ENCODE results near the gene MCM5.
"Not testable (repeated sequence)": the region's sequence is repeated elsewhere in the genome, so short reads cannot be mapped to it uniquely, and the experiment has no call there.

MCM5 gene

DNA sequence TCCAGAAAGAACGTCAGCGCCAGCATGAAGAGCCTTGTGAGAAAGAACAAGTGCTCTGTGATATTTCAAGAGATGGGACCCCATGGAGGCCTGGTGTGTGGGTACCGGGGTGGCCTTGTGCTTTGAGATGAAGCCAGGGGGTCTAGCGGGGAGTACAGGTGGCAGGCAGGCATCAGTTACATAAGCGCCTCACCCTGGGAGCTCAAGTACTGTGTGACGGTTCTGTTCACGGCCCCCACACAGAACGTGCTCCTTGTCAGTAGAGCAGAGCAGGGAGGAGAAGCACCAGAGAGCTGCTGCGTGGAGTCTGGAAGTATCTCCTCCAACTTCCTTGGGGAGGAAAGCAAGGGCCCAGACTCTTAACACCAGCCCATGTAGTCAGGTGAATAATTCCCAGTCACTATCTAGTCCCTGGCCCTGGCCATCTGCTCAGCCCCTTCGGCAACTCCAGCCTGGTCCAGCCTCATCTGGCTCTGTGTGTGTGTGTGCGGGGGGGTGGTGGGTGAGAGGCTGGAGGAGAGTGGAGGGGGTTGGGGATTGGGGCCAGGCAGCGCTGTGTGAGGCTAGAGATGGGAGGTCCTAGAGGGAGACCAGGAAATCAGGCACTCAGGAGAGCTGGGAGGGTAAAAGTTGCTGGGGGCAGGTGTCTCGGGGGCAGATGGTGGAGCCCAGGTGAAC, 32.4 kb downstream of the MCM5 start:
- DNase-seq (ENCODE audit: low spot score): no peak

DNA sequence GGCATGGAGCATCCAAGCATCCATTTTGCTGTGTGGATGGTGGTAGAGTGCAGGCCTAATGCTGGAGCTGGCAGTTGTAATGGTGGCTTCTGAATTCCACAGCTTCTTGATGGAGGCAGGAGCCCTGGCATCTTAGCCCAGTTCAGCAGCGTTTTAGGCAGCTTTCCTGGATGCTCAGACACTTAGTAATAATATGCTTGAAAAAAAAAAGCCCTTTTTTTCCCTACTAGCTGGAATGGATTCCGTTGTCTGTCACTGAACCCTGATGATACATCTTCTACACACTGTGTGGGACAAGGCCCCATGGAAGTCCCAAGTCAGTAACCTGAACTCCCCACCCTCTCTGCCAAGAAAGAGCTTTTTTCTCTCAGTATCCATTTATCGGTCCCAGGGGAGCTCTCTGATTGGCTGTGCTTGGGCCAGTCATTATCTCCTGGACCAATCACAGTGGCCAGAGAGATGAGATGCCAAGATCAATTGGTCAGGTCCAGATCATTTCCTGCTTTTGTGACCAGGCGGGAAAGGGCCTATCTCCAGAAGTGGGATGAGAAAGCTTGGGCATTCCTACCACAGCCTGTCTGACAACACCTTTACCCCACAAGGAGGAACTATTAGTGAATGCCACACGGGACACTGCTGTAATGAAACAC, 34.2 kb downstream of the MCM5 start:
- DNase-seq (ENCODE audit: low spot score): no peak

DNA sequence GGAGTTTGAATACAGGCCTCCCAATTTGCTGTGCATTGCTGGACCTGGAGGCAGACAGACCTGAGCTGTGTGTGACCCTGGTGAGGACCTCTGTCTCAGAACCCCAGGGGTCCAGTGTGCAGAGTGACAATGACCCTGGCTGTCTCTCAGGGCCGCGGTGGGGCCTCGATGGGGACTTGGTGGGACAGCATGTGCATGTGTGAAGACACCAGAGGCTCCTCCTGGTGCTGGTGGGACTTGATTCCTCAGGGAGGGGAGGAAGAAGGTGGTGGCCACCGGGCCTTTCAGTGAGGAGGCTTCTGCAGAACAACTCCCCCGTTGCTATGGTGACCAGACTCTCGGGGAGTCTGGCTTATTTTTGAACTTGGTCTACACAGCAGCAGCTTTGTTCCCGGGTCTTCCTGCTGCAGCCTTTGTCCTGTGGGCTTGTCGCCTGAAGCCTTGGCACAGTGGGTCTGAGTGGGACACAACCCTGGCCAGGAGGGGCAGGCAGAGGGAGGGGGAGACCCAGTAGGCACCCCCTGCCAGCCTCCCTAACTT, 35.3 kb downstream of the MCM5 start:
- DNase-seq (ENCODE audit: low spot score): no peak

DNA sequence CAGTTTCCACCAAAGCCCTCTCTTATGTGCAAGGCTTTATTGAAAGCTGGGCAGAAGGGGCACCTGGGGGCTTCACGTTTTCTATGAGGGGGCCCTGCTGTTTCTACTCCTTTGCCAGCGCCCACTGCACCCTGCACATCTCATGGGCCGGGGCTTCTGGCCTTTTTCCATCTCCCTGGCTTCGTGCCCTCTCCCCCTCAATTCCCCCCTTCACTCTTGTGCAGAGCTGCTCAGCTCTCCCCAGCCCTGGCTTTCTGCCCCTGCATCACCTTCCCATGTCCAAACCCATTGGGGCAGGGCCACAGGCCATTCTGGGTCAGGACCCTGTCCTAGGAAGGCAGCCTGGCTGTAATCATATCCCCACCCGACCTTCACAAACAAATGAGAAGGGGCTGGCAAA, 36.5 kb downstream of the MCM5 start:
- no peak for DNase-seq (ENCODE audit: low spot score)

DNA sequence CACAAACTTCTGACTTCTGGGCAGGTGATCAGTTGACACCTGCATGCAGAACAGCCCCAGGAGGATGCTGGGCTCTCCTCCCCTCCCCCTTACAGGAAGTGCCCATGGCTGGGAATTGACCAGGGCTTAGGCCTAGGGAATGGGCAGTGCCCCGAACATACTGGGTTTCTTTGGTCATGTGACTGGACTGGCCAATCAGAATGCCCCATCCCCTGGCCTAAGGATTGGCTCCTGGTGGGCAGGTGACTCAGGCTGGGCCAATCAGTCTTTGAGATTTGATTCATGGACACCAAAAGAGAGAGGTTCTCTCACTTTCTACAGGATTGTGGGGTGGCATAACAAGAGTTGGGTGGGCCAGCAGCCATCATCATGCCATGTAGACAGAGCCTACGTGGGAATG, 37.1 kb downstream of the MCM5 start:
- peak; percentile 81 for DNase-seq (ENCODE audit: low spot score)

DNA sequence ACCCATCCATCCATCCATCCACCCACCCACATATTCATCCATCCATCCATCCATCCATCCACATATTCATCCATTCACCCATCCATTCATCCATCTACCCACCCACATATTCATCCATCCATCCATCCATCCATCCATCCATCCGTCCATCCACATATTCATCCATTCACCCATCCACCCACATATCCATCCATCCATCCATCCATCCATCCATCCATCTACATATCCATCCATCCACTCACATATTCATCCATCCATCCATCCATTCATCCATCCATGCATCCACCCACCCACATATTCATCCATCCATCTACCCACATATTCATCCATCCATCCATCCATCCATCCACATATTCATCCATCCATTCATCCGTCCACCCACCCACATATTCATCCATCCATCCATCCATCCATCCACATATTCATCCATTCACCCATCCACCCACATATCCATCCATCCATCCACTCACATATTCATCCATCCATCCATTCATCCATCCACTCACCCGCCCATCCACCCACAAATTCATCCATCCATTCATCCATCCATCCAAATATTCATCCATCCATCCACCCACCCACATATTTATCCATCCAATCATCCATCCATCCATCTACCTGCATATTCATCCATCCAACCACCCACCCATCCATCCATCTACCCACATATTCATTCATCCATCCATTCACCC, 38.9 kb downstream of the MCM5 start:
- DNase-seq (ENCODE audit: low spot score): not testable (repeated sequence)

DNA sequence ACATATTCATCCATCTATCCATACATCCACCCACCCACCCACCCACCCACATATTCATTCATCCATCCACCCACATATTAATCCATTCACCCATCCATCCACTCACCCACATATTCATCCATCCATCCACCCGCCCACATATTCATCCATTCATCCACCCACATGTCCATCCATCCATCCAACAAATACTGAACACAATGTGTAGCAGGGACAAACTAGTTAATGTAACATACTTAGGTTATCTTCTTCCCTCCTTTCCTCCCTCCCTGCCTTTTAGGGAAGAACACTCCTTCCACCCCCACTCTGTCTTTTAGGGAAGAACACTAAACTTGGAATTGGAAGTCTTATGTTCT, 39.4 kb downstream of the MCM5 start:
- DNase-seq (ENCODE audit: low spot score): no peak

DNA sequence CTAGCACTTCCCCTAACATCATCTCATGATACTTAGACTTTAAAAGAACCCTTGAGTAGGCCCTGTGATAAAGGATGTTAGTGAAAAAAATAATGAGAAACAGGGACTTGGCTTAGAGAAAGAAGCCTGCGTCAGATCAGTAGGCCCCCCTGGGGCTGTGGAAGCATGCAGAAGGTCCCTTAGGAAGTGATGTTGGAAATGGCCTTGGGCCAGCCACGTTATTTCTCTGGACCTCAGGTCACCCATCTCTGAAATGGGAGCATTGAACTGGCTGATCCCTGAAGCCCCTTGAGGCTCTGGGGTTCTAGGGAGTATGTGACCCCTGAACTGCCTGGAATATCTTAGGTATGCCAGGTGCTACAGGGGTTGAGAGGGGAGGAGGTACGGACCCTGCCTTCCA, 40.2 kb downstream of the MCM5 start:
- no peak for DNase-seq (ENCODE audit: low spot score)

DNA sequence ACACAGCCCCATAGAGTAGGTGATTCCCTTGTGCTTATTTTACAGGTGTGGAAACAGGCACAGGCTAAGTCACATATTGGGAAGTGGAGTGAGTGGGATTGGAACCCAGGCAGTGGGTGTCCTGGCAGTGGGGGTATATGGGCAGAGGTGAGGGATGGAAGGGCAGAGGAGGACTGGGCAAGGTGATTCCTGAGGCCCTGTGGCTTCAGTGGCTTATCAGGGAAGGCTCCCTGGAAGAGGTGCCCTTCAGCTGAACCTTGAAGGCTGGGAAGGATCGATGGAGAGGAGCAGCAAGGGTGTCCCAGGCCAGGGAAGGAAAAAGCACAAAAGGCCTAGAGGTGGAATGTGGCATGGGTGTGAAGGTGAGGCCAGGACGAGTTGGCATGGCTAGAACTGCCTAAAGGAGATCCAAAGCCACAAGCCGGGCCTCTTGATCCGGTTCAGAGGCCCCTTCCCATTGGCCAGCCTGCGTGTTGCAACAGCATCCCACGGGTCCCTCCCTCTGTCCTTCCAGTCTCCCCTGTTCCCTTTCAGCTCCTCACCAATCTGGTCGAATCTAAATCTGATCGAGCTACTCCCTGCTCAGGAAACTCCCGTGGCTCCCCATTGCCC, 41.7 kb downstream of the MCM5 start:
- no peak for DNase-seq (ENCODE audit: low spot score)

DNA sequence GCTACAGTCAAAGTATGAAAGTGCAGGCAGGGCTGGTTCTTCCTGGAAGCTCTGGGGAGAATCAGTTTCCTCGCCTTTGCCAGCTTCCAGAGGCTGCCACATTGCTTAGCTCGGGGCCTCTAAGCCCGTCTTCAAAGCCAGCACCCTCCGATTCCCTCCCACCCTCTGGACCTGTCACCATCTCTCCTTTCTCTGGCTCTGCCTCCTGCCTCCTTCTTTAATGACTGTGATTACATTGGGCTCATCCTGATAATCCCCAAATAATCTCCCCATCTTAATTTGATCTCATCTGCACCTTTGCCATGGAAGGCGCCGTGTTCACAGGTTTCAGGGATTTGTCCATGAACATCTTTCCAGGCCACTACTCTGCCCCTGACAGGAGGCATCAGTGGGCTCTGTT, 42.5 kb downstream of the MCM5 start:
- no peak for DNase-seq (ENCODE audit: low spot score)

DNA sequence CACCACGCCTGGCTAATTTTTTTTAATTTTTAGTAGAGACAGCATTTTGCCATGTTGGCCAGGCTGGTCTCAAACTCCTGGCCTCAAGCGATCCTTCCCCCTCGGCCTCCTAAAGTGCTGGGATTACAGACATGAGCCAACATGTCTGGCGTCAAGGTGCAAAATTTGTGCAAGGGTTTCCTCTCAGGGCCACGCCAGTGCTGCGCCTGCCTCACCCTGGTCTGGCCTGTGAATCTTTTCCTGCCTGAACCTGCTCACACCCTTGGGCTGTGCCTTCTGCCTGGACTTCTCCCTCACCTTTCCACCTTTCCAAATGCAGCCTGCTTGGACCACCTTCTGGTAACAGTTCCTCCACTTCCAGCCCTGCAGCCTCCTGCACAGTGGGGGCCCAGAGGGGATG, 43.4 kb downstream of the MCM5 start:
- no peak for DNase-seq (ENCODE audit: low spot score)

DNA sequence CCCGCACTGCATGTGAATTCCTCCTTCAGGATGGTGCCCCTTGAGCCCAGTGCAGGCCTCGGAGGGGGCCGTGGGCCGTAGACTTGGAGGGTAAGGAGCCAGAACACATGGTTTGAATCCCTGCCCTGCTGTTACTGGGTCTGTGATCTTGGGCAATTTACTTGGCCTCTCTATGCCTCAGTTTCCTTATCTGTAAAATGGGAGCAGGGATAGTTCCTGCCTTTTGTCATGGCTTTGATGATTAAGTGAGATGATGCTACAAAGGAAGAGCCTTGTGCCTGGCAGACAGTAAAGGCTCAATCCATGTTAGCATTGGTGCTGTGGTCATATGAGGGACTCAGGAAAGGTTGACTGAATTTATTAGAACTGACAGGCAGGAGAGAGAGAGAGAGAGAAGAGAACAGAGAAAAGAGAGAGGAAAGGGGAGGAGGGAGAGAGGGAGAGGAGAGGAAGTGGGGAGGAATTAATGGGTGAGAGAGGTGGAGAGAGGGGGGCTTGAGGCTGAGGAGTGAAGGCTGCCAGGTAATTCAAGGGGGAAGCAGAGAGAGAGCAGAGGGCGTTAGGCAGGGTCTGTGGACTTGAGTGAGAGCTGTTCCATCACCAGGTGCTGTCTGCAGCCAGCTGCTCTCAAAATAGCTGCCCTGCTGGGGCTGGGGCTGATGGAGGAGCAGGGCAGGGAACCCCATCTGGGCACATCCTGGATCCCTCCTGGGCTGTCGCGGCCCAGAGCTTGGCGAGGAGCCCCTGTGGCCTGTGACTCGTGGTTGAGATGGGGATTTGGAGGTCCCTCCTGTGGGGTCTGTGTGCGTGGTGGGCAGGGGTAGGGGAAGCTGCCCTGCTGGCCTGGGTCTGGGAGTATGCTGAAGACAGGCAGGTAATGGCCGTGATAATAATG, 44.1 kb downstream of the MCM5 start:
- DNase-seq (ENCODE audit: low spot score): no peak

DNA sequence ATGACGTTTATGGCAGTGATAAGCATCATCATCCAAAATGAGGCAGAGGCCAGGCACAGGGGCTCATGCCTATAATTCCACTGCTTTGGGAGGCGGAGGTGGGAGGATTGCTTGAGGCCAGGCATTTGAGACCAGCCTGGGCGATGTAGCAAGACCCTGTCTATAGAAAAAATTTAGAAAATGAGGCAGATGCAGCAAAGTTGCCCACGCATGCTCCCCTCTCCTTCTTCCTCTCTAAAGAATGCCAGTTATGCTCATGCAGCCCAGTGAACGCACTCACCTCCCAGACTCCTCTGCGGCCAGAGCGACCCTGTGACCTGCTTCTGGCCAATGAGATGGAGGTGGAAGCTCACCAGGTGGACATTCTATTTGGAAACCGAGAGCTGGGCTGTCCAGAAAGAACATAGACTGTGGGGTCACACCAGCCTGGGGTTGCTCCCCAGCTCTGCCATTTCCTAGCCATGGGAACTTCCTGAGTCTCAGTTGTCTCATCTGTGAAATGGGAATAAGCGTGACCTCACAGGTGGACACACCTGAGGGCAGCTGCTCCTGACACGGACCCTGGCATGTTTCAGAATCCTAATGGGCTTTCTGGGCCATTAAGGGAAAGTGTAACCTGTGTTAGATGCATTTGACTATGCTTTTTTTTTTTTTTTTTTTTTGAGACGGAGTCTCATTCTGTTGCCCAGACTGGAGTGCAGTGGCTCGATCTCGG, 44.9 kb downstream of the MCM5 start:
- no peak for DNase-seq (ENCODE audit: low spot score)

DNA sequence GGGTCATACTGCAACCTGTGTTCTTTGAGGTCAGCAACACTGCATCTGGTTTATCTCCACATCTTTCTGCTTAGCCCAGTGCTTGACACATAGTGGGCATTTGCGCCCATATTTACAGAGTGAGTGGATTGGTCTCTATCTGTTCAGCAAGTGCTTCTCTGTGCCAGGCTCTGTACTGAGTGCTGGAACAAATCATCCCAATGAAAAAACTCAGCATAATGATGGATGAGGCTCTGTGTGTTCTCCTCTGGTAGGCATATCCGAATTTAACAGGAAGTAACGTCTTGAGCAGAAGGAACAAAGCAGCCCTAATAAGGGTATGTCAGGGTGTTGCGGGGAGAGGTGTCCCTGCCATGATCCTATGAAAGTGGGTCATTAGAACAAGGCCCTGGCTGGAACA, 46.0 kb downstream of the MCM5 start:
- DNase-seq (ENCODE audit: low spot score): no peak

DNA sequence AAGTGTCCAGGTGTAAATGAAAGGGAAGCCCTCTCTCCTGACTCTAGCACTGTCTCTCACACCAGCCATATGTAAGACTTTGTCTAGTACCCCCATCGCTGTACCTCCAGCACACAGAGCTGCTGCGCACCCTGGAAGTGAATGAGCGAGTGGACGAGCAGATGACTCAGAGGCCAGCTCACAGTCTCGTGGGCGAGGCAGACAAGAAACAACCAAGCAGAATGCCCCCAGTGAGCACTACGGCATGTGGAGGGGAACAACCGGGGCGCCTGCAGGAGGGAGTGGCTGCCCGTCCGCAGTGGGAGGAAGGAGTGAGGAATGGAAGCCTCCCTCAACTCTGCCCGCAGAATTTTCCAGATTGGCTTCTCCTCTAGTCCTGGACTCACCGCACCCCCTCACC, 46.4 kb downstream of the MCM5 start:
- no peak for DNase-seq (ENCODE audit: low spot score)

DNA sequence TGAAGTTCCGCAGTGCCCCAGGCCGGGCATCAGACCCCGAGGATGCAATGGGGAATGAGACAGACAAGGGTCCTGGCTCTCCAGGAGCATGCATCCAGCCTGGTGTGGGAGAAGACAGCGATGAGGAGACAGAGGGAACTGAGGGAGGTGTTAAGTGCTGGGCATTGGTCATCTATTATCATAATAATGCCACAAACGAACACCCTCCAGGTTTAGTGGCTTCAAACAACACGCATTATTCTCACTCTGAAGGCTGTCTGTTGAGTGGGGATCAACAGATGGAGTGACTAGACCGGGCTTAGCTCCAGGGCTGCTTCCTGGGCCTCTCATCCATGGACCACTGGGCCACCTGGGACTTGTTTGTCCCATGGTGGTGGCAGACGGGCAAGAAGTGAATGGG, 48.6 kb downstream of the MCM5 start:
- DNase-seq (ENCODE audit: low spot score): no peak

DNA sequence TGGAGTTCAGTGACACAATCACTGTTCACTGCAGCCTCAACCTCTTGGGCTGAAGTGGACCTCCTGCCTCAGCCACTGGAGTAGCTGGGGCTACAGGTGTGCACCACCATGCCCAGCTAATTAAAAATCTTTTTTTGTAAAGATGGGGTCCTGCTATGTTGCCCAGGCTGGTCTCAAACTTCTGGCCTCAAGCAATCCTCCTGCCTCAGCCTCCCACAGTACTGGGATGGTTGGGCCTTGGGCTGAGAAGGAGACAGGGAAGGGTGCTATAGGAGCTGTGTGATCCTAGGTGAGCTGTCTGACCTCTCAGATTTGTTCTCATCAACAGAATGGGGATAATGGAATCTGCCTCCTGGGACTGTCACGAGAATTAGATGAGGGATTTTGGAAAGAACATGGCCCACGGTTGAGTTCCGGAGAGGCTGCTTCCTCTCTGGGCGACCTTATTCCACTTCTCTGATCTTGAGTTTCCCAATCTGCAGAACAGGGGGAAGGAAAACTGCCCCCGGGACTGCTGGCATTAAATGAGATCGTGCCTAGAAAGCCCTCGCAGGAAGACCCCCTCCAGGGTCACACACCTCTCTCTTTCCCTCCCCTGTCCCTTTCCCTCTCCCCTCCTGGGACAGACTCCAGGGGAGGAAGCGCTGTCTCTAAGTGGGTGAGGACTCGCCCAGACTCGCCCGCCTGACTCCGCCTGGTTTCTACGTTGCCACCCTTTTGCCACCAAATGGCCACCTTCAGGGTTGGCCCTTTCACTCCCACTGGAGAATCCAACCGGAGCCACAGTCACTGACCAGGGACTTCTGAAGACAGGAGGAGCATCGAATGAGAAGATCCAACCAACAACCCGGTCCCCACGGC, 50.1 kb downstream of the MCM5 start:
- no peak for DNase-seq (ENCODE audit: low spot score)

DNA sequence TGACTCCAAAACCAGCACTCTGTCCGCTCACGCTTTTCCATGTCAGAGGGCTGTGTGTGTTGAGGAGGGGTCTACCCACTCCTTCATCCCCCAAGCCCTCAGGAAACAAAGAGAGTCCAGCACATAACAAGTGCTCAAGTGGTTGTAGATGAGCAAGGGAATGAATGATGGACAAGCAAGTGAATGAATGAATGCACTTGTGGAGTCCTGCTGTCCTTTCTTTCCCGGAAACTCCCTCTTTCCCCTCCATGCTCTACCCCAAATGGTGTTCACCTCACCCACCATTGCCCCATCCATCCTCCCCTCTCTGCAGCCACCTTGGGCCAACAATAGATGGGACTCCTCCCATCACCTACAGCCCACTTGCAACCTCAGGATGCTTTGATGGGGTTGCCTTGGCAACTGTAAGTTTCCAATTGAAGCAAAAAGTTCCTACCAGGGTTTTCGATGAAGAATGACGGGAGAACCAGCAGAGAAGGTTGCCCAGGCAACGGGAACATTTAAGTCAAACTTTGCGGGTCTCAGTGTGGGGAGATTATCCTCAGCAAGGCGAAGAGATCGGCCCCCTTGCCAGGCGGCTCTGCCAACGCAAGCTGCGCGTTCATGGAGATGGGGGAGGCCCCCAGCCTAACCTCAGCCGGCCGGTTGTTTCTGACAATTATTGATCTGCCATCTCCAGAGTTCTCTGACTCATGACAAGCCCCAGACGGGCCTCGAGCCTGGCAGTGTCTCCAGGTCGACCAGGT, 51.1 kb downstream of the MCM5 start:
- DNase-seq (ENCODE audit: low spot score): no peak

DNA sequence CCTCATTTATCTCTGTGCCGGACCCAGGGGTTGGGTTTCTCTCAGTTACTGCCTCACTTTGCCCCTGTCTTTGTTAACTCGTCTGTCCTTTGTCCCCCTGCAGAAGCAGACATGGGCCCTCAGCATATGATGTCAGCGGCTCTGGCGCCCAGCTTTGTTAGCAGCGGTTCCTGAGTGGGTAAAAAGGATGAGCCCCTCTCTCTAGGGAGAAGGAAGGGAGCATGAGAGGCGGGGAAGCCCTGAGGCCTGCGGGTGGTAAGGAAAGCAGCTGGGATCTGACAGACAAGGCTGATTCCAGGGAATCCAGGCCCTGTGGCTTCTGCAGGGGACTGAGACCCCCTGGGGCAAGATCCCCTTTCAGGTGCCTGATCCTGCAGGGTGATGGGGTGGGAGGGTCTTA, 51.7 kb downstream of the MCM5 start:
- DNase-seq (ENCODE audit: low spot score): no peak

All from iPS-NIHi11 (cell line).